ENCODE data around the gene TET3.

TET3 gene

DNA sequence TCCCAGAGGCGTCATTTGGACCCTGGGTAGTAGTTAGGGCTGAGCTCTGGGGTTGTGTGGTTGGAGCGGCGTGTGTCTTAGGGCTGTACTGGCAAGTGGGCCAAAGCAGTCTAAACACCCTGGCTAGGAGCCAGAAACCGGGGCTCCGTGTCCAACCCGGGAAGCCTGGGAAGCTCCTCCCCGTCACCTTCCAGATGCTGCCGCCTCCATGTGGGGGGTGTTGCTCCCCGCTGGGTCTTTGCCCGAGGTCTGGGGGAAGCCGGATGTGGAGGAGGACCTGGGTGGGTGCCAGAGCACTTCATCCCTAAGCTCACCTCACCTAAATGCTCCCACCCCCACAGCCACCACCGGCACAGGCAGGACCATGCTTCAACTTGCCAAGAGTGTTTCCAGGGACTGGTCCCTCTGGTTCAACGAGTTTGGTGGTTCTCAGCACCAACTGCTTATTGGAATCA, 25.4 kb downstream of the TET3 start:
- TF ChIP-seq POLR2AphosphoS5 (IDR thresholded peaks at IDR 0.05; ENCODE audit: low read depth, low read length) (no peak), TAF1 (IDR thresholded peaks at IDR 0.05; ENCODE audit: borderline replicate concordance, low read depth, low read length) (no peak), POLR2A (IDR thresholded peaks at IDR 0.05; ENCODE audit: low read depth, low read length) (no peak)
- FAIRE-seq = no peak
- no peak for DNase-seq (ENCODE audit: insufficient read length)

DNA sequence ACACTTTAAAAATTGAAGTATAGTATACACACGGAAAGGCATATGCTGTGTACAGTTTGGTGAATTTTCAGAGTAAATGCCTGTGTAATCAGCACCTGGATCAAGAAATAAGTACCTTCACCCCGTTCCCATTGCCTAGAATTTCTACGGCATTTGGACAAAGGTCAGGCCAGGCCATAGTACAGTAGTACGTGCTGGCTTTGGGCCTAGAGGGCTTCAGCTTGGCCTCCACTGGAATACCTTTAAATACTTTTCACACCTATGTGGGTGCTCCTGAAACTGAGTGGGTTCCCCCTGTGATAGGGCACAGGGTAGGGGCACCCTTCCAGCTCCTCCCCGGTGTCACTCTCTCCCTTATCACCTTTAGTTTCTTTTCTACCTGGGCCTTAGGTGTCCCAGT, 26.5 kb downstream of the TET3 start:
- TF ChIP-seq TAF1 (IDR thresholded peaks at IDR 0.05; ENCODE audit: borderline replicate concordance, low read depth, low read length) = no peak
- no peak for TF ChIP-seq POLR2AphosphoS5 (IDR thresholded peaks at IDR 0.05; ENCODE audit: low read depth, low read length)
- no peak for TF ChIP-seq POLR2A (IDR thresholded peaks at IDR 0.05; ENCODE audit: low read depth, low read length)
- FAIRE-seq = no peak
- no peak for DNase-seq (ENCODE audit: insufficient read length)

DNA sequence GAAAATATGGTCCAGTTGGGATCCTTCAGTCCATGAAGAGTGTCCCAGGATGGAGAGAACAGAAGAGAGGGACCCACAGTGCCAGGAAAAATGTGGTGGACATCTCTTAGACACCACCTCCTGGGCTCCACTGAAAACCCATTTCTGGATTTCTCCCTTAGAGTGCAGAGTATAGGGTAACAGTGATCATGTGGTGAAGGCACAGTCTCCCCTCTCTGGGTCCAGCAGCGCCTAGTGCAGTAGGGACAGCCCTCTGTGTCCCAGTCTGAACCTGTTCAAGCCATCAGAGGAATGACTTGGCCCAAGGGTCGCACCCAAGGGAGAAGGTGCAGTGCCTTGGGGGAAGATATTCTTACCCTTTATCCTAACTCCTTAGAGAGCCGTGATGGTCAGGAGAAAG, 30.1 kb downstream of the TET3 start:
- no peak for FAIRE-seq
- TF ChIP-seq POLR2AphosphoS5 (IDR thresholded peaks at IDR 0.05; ENCODE audit: low read depth, low read length) (no peak), POLR2A (IDR thresholded peaks at IDR 0.05; ENCODE audit: low read depth, low read length) (no peak), TAF1 (IDR thresholded peaks at IDR 0.05; ENCODE audit: borderline replicate concordance, low read depth, low read length) (no peak)
- DNase-seq (ENCODE audit: insufficient read length) = no peak

DNA sequence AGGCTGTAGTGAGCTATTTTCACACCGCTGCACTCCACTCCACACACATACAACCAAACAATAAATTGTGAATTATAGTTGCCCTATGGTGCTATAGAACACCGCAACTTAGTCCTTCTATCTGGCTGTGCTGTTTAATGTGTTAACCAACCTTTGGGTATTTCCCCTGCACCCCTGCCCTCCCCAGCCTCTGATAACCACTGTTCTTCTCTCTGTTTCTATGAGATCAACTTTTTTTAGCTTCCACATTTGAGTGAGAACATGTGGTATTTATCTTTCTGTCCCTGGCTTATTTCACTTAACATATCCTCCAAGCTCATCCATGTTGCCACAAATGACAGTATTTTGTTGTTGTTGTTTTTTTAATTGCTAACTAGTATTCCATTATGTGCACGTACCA, 32.5 kb downstream of the TET3 start:
- FAIRE-seq = no peak
- TF ChIP-seq POLR2AphosphoS5 (IDR thresholded peaks at IDR 0.05; ENCODE audit: low read depth, low read length) (no peak), POLR2A (IDR thresholded peaks at IDR 0.05; ENCODE audit: low read depth, low read length) (no peak), TAF1 (IDR thresholded peaks at IDR 0.05; ENCODE audit: borderline replicate concordance, low read depth, low read length) (no peak)

DNA sequence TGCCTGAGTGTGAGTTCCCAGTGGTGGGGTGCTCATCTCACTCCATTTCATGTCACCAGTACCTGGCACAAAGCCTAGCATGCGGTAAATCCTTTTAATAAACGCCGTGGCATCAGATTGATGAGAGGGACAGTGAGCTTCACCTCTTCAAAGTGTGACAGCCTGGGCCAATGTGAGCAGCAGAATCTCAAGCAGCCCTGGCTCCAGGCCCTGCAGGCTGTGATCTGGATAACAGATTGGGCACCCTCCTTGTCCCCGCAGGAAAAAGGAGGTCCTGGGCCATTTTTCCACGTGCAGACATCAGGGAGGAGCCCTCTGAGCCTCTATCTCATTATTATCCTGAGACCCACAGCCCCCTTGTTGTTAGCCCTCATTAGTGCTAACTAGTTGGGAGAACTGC, 34.8 kb downstream of the TET3 start:
- FAIRE-seq = no peak
- DNase-seq (ENCODE audit: insufficient read length) = no peak

More for the DNA sequence above, 32.5 kb downstream of the TET3 start:
- no peak for DNase-seq (ENCODE audit: insufficient read length)

DNA sequence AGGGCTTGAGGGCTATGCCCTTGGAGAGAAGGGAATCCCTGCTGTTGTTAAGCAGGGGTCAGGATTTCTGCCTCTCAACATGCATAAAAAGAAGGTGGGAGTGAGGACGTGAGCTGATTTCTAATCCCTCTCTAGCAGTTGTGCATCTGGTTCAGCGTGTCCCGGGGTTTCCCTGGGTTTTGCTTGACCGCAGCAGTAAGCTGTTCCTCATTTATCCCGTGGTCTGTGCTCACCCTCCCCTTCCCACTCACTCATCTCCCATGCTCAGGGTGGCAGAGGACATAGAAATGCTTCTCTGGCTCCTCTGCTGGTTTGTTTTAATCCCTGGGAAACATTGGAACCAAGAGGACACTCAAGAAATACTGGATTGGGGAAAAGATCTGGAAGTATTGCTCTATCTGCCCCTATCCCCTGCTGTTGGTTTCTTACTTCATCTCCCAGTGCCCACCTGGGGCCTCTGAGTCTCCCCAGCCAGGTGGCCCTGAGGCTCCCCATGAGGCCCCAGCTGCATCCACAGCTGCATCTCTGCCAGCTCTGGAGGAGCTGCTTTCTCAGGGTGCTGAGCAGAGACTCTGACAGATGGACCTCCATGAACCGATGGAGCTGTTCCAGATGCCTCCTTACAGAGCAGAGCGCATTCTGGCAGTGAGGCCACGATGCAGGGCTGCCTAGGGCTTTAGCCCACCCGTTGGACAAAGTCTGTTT, 36.1 kb downstream of the TET3 start:
- TF ChIP-seq TAF1 (IDR thresholded peaks at IDR 0.05; ENCODE audit: borderline replicate concordance, low read depth, low read length) (no peak), POLR2AphosphoS5 (IDR thresholded peaks at IDR 0.05; ENCODE audit: low read depth, low read length) (no peak), POLR2A (IDR thresholded peaks at IDR 0.05; ENCODE audit: low read depth, low read length) (no peak)
- FAIRE-seq = peak; percentile 87
- DNase-seq (ENCODE audit: insufficient read length) = no peak

More for the DNA sequence above, 34.8 kb downstream of the TET3 start:
- TF ChIP-seq TAF1 (IDR thresholded peaks at IDR 0.05; ENCODE audit: borderline replicate concordance, low read depth, low read length) (no peak), POLR2AphosphoS5 (IDR thresholded peaks at IDR 0.05; ENCODE audit: low read depth, low read length) (no peak), POLR2A (IDR thresholded peaks at IDR 0.05; ENCODE audit: low read depth, low read length) (no peak)

DNA sequence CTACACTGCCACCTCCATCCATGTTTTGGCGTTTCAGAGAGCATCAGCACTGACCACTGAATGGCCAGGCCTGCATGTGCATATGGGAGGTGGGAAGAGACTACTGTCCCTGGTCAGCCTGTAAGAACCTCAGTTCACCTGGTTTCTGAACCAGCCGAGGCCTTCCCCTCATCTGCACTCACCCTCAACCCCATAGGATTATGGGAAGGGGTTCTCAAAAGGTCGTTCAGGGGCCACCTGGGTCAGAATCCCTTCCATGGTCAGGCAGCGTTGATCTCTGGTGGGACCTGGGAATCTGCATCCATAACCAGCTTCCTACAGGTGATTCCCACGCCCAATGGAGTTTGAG, 36.7 kb downstream of the TET3 start:
- DNase-seq (ENCODE audit: insufficient read length) (no peak), FAIRE-seq (no peak)

DNA sequence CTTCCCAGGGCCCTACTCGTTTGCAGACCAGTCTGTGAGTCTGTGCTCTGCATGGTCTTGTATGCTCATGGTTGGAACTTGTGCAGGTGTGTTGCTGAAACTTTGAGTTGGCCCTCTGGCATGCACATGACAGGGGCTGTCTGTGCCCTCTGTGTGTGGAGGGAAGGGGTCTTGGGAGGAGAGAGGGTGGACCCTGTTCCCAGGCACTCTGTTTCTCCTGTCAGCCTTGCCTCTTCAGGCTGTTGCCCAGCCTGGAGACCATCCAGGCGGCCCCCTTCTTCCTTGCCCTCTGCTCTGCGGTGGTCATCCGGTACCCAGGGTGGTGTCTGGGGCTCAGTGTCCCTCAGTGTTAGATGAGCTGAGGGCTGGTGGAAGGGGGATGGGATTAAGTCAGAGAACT, 39.5 kb downstream of the TET3 start:
- no peak for FAIRE-seq
- DNase-seq (ENCODE audit: insufficient read length) = no peak
- TF ChIP-seq POLR2A (IDR thresholded peaks at IDR 0.05; ENCODE audit: low read depth, low read length) = no peak
- TF ChIP-seq TAF1 (IDR thresholded peaks at IDR 0.05; ENCODE audit: borderline replicate concordance, low read depth, low read length) = no peak
- no peak for TF ChIP-seq POLR2AphosphoS5 (IDR thresholded peaks at IDR 0.05; ENCODE audit: low read depth, low read length)

More for the DNA sequence above, 36.7 kb downstream of the TET3 start:
- no peak for TF ChIP-seq TAF1 (IDR thresholded peaks at IDR 0.05; ENCODE audit: borderline replicate concordance, low read depth, low read length)
- no peak for TF ChIP-seq POLR2A (IDR thresholded peaks at IDR 0.05; ENCODE audit: low read depth, low read length)
- no peak for TF ChIP-seq POLR2AphosphoS5 (IDR thresholded peaks at IDR 0.05; ENCODE audit: low read depth, low read length)

DNA sequence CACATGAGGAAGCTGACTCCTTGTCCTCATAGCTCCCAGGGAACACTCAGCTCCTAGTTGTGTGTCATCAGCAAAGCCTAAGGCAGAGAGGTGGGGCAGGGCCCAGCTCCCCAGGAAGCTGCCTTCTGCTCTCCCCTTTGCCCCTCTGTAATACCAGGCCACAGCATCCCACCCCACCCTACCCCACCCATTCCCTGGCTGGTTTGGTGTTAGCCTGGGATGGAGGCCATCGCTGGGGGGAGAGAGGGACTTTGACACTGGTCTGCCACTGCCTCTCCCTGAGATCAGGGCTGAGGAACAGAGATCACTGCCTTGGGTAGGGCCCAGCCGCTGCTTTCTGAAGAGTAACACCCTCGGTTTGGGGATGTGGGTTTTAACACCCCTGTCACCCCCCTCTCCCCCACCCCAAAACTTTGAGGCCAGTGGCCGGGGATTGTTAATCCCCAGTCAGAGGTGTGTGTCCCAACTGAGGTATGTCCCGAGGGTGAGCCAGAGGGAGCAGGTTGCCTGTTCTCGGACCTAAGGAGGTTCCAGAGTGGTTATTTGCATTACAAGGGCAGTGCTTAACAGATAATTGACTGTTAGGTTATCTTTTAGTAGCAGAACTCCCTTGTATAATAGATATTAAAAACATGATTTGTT, 41.4 kb downstream of the TET3 start:
- FAIRE-seq (peak; percentile 50), DNase-seq (ENCODE audit: insufficient read length) (no peak)
- TF ChIP-seq POLR2A (IDR thresholded peaks at IDR 0.05; ENCODE audit: low read depth, low read length) = no peak
- no peak for TF ChIP-seq TAF1 (IDR thresholded peaks at IDR 0.05; ENCODE audit: borderline replicate concordance, low read depth, low read length)
- no peak for TF ChIP-seq POLR2AphosphoS5 (IDR thresholded peaks at IDR 0.05; ENCODE audit: low read depth, low read length)

DNA sequence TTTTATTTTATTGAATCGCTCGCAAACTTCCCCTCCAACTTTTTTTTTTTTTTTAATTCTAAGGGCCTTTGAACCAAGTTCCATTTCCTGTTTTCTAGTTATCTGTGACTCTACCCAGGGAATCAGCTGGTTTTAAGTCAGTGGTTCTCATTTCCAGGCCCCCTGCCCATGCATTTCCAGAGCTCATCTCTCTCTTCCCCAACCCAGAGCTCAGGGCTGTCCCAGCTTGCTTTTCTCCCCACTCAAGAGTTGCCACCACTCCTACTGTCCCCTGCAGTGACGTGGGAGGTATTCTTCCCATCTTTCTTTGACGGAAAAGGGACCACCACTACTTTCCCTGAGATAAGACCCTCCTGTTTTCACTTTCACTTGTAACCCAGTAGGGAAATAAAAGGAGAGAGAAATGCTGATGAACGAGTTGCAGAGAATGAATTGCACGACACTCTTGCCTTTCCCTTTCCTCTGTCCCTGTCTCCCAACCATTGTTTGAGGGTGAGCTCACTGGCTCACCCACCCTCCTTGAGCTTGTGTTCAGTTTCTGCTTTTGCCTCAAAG, 42.1 kb downstream of the TET3 start:
- DNase-seq (ENCODE audit: insufficient read length) = no peak
- FAIRE-seq = peak; percentile 76
- TF ChIP-seq TAF1 (IDR thresholded peaks at IDR 0.05; ENCODE audit: borderline replicate concordance, low read depth, low read length) (no peak), POLR2AphosphoS5 (IDR thresholded peaks at IDR 0.05; ENCODE audit: low read depth, low read length) (no peak), POLR2A (IDR thresholded peaks at IDR 0.05; ENCODE audit: low read depth, low read length) (no peak)

DNA sequence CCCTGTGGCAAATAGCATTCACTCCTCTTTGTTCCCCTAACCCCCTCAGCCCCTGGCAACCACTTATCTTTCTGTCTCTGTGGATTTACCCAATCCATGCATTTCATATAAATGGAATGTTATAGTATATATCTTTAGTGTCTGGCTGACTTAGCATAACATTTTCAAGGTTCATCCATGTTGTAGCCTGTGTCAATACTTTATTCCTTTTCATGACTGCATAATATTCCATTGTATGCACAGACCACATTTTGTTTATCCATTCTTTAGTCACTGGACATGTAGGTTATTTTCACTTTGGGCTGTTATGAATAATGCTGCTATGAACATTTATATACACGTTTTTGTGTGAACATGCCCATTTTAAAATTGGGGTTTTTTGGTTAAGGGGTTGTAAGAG, 42.8 kb downstream of the TET3 start:
- DNase-seq (ENCODE audit: insufficient read length) (no peak), FAIRE-seq (peak; percentile 67)
- TF ChIP-seq POLR2A (IDR thresholded peaks at IDR 0.05; ENCODE audit: low read depth, low read length) = no peak
- TF ChIP-seq TAF1 (IDR thresholded peaks at IDR 0.05; ENCODE audit: borderline replicate concordance, low read depth, low read length) = no peak
- no peak for TF ChIP-seq POLR2AphosphoS5 (IDR thresholded peaks at IDR 0.05; ENCODE audit: low read depth, low read length)

DNA sequence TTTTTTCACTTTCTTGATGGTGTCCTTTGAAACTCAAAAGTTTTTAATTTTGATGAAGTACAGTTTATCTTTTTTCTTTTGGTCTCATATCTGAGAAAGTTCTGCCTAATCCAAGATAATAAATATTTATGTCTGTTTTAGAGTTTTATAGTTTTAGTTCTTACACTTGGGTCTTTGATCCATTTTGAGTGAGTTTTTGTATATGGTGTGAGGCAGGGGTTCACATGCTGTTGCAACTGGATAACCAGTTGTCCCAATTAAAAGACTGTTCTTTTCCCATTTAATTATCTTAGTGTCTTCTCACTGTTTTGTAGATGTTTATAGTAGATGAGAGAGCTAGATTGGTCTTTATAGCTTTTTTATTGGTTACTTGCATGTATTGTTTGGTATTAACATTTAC, 43.6 kb downstream of the TET3 start:
- TF ChIP-seq TAF1 (IDR thresholded peaks at IDR 0.05; ENCODE audit: borderline replicate concordance, low read depth, low read length) (no peak), POLR2A (IDR thresholded peaks at IDR 0.05; ENCODE audit: low read depth, low read length) (no peak), POLR2AphosphoS5 (IDR thresholded peaks at IDR 0.05; ENCODE audit: low read depth, low read length) (no peak)
- FAIRE-seq (no peak), DNase-seq (ENCODE audit: insufficient read length) (no peak)
